ENCODE measurements around the gene RASAL2. TPM values are rescaled to one million over a fixed set of nuclear protein-coding genes. Genes with fewer than 3 reads are reported as not detected.

RASAL2 gene
- total RNA-seq, 1 experiment from 2014 or later: 22.2 TPM

DNA sequence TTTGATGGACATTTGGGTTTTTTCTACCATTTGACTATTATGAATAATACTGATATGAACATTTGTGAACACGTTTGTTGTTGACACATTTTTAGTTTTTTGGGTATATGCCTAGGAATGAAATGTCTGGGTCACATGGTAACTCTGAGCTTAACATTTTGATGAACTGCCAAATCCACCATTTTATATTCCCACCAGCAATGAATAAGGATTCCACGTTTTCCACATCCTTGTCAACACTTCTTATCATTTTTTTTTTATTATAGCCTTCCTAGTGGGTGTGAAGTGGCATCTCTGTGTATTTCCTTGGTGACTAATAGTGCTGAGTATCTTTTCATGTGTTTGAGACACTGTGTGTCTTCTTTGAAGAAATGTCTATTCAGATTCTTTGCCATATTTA is 67.6 kb downstream of the RASAL2 start:
- no peak overlapping the region for H3K18ac ChIP-seq (ENCODE audit: insufficient read length, low read depth, low read length)
- H3K27ac Mint-ChIP-seq: no peak overlapping the region
- no peak overlapping the region for H2BK15ac ChIP-seq (ENCODE audit: low read depth, low read length)
- TF ChIP-seq, protein P1, sequence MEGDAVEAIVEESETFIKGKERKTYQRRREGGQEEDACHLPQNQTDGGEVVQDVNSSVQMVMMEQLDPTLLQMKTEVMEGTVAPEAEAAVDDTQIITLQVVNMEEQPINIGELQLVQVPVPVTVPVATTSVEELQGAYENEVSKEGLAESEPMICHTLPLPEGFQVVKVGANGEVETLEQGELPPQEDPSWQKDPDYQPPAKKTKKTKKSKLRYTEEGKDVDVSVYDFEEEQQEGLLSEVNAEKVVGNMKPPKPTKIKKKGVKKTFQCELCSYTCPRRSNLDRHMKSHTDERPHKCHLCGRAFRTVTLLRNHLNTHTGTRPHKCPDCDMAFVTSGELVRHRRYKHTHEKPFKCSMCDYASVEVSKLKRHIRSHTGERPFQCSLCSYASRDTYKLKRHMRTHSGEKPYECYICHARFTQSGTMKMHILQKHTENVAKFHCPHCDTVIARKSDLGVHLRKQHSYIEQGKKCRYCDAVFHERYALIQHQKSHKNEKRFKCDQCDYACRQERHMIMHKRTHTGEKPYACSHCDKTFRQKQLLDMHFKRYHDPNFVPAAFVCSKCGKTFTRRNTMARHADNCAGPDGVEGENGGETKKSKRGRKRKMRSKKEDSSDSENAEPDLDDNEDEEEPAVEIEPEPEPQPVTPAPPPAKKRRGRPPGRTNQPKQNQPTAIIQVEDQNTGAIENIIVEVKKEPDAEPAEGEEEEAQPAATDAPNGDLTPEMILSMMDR (conservative IDR thresholded peaks at IDR 0.05): no peak
- H4K20me1 ChIP-seq (ENCODE audit: control insufficient read depth, insufficient read depth, insufficient read length): no peaks in the 10 kb centered on the region
- H3K27me3 ChIP-seq (ENCODE audit: insufficient read depth, low read length): no peaks in the 10 kb centered on the region
- peaks cover 2% of the 10 kb centered on the region; the same call in 1 of the 2 replicates for H3K79me2 ChIP-seq (ENCODE audit: insufficient read depth, low read length)
- H3K56ac ChIP-seq (ENCODE audit: insufficient read length, low read depth, low read length): no peak overlapping the region
- no peak overlapping the region for H2BK5ac ChIP-seq (ENCODE audit: insufficient read length, low read length)
- H3K27me3 Mint-ChIP-seq (ENCODE audit: low read depth): no peaks in the 10 kb centered on the region
- no peak overlapping the region for H2AK5ac ChIP-seq (ENCODE audit: insufficient read length, low read length)
- H3K4me3 Mint-ChIP-seq: no peak overlapping the region
- no peak for DNase-seq
- H3K9me3 ChIP-seq (ENCODE audit: control insufficient read depth, low read depth, low read length): no peaks in the 10 kb centered on the region
- no peak overlapping the region for H2BK20ac ChIP-seq (ENCODE audit: low read depth, low read length, poor library complexity, severe bottlenecking)
- no peak overlapping the region for H3K9ac ChIP-seq (ENCODE audit: extremely low read depth, insufficient read length, low read length)
- peaks cover 3 to 5% of the 10 kb centered on the region in 2 experiments; a peak in 2 of 4 replicates for H3K4me1 Mint-ChIP-seq
- no peak overlapping the region for H3K4ac ChIP-seq (ENCODE audit: low read depth, low read length)
- H3K23ac ChIP-seq (ENCODE audit: insufficient read length, low read depth, low read length): no peak overlapping the region
- no peak overlapping the region for H3K4me2 ChIP-seq (ENCODE audit: insufficient read depth, insufficient read length, low read length)
- no peak overlapping the region for H4K5ac ChIP-seq (ENCODE audit: insufficient read length, low read depth, low read length)
- no peak overlapping the region for H4K91ac ChIP-seq (ENCODE audit: insufficient read length, low read depth, low read length)
- H3K9me3 Mint-ChIP-seq: no peaks in the 10 kb centered on the region
- H3K23me2 ChIP-seq (ENCODE audit: insufficient read length, low read depth, low read length, poor library complexity, severe bottlenecking): no peaks in the 10 kb centered on the region
- H4K8ac ChIP-seq (replicated peaks; ENCODE audit: insufficient read length, low read depth, low read length): no peak overlapping the region
- H2AFZ ChIP-seq (ENCODE audit: low read length): no peak overlapping the region
- no peak overlapping the region for H2BK12ac ChIP-seq (ENCODE audit: insufficient read length, low read depth, low read length)
- no peaks in the 10 kb centered on the region for H3K36me3 Mint-ChIP-seq (ENCODE audit: insufficient read depth in 1 of 3, low read depth in 3 of 3)
- no peak overlapping the region for H3T11ph ChIP-seq (ENCODE audit: low read length)
- WGBS (ENCODE audit: extremely low coverage, insufficient read length, low lambda C conversion rate): no CpG with 5 or more reads among the region's 2 CpGs
- no peaks in the 10 kb centered on the region for H3K79me1 ChIP-seq (ENCODE audit: insufficient read depth, low read depth, low read length, poor library complexity, severe bottlenecking)
- no peaks in the 10 kb centered on the region for H3K4me1 ChIP-seq (ENCODE audit: insufficient read depth, low read length)
- no peak overlapping the region for H3K27ac ChIP-seq (ENCODE audit: insufficient read length, low read depth, low read length)
- H2BK120ac ChIP-seq (ENCODE audit: low read depth, low read length, poor library complexity, severe bottlenecking): no peak overlapping the region
- H3K14ac ChIP-seq (ENCODE audit: insufficient read depth, low read length): no peak overlapping the region
